Measurements from ENCODE around the gene PTGFRN. TPM values are rescaled to one million over a fixed set of nuclear protein-coding genes. Genes with fewer than 3 reads are reported as not detected.

The PTGFRN gene
- polyA plus RNA-seq, 1 donor (not counting 4 experiments of a cell fraction or from before 2014, with no cell fraction given), result 177 TPM

DNA sequence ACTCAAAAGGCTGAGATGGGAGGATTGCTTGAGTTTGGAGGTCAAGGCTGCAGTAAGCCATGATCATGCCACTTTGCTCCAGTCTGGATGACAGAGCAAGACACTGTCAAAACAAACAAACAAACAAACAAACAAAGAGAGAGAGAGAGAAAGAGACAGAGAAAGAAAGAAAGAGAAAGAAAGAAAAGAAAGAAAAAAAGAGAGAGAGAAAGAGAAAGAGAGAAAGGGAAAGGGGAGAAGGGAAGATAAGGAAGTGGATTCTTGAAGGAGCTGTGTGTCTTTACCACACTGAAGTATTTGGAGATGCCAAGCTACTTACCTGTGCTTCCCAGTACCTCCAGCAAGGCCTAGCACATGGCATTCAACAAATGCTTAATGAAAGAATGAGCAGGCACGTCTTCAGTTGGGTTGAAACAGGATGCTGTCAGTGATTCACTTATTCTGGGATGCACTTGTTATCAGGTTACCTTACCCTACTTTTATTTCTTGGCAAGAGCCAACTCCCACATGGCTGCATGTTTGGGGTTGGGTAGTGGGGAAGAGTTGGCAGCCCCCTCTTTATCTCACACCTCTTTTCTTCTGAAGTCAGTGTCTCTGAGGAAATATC, 120.7 kb downstream of the PTGFRN start:
- H3K4me2 ChIP-seq (ENCODE audit: control insufficient read depth, extremely low read depth, insufficient read depth, low read depth, low read length), result no peak overlapping the region
- no peaks in the 10 kb centered on the region for H3K9me1 ChIP-seq (ENCODE audit: control insufficient read depth, extremely low read depth, insufficient read depth, low read length)
- no peaks in the 10 kb centered on the region for H4K20me1 ChIP-seq (ENCODE audit: control insufficient read depth, extremely low read depth, insufficient read depth, low read length)
- no peaks in the 10 kb centered on the region for H3K4me1 ChIP-seq (ENCODE audit: control insufficient read depth, extremely low read depth, insufficient read depth, low read length)
- H3K4me3 ChIP-seq (ENCODE audit: control insufficient read depth in 2 of 3, extremely low read depth in 1 of 3, insufficient read depth in 2 of 3, low read depth in 1 of 3, low read length in 3 of 3), result no peak overlapping the region
- H3K9me3 ChIP-seq (ENCODE audit: control insufficient read depth, low read depth, low read length), result no peaks in the 10 kb centered on the region
- no peaks in the 10 kb centered on the region for H3K27me3 ChIP-seq (ENCODE audit: control insufficient read depth, extremely low read depth, insufficient read depth, low read length)
- H3K79me2 ChIP-seq (ENCODE audit: control insufficient read depth, insufficient read depth, low read length), result no peaks in the 10 kb centered on the region
- DNase-seq (ENCODE audit: low read depth, low spot score) (no peak), FAIRE-seq (no peak)
- no peak for TF ChIP-seq EZH2 (IDR thresholded peaks at IDR 0.05; ENCODE audit: low read length)
- TF ChIP-seq, protein P1, sequence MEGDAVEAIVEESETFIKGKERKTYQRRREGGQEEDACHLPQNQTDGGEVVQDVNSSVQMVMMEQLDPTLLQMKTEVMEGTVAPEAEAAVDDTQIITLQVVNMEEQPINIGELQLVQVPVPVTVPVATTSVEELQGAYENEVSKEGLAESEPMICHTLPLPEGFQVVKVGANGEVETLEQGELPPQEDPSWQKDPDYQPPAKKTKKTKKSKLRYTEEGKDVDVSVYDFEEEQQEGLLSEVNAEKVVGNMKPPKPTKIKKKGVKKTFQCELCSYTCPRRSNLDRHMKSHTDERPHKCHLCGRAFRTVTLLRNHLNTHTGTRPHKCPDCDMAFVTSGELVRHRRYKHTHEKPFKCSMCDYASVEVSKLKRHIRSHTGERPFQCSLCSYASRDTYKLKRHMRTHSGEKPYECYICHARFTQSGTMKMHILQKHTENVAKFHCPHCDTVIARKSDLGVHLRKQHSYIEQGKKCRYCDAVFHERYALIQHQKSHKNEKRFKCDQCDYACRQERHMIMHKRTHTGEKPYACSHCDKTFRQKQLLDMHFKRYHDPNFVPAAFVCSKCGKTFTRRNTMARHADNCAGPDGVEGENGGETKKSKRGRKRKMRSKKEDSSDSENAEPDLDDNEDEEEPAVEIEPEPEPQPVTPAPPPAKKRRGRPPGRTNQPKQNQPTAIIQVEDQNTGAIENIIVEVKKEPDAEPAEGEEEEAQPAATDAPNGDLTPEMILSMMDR (optimal IDR thresholded peaks at IDR 0.05 in 1 of 3, IDR thresholded peaks at IDR 0.05 in 1 of 3, conservative IDR thresholded peaks at IDR 0.05 in 1 of 3; ENCODE audit: extremely low read depth in 1 of 3, insufficient read depth in 2 of 3, low read length in 3 of 3), result no peak
- H3K9ac ChIP-seq (ENCODE audit: control insufficient read depth, extremely low read depth, insufficient read depth, low read length), result no peak overlapping the region
- H2AFZ ChIP-seq (ENCODE audit: control insufficient read depth, low read length), result no peak overlapping the region
- H3K27ac ChIP-seq (ENCODE audit: control insufficient read depth, insufficient read depth, low read length), result no peak overlapping the region
- dilution Hi-C loops (cut with MboI; ENCODE audit: extremely low pct_ligation_motif_present, low sequenced_read_pairs), result no loop called here
- peaks cover 3 to 5% of the 10 kb centered on the region in 2 experiments for H3K36me3 ChIP-seq (ENCODE audit: control insufficient read depth in 2 of 2, extremely low read depth in 1 of 2, insufficient read depth in 2 of 2, low read length in 2 of 2)

DNA sequence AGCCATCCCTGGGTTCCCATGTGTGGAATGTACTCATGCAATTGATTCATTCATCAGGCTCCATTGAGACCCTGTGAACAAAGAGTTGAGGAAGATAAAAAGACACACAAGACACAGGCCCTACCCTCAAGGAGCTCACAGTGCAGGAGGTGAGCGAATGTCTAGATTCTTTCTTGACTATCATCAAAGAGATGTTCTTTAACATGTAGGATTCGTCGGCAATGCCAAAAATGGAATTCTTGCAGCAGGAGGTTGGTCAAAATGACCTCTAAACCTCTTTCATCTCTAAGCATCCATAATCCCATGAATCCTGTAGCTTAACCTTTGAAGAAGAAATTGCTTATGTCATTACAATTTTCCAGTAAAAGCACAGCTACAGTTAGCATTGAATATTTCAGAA, 122.5 kb downstream of the PTGFRN start:
- DNase-seq (ENCODE audit: low read depth, low spot score), result no peak
- Histone ChIP-seq H3K9me1 (ENCODE audit: control insufficient read depth, extremely low read depth, insufficient read depth, low read length) (no peaks in the 10 kb centered on the region), H4K20me1 (ENCODE audit: control insufficient read depth, extremely low read depth, insufficient read depth, low read length) (no peaks in the 10 kb centered on the region), H3K36me3 (ENCODE audit: control insufficient read depth in 2 of 2, extremely low read depth in 1 of 2, insufficient read depth in 2 of 2, low read length in 2 of 2) (peaks cover 6 to 7% of the 10 kb centered on the region in 2 experiments), H3K4me3 (ENCODE audit: control insufficient read depth in 2 of 3, extremely low read depth in 1 of 3, insufficient read depth in 2 of 3, low read depth in 1 of 3, low read length in 3 of 3) (no peak overlapping the region), H3K27ac (ENCODE audit: control insufficient read depth, insufficient read depth, low read length) (no peak overlapping the region), H3K9ac (ENCODE audit: control insufficient read depth, extremely low read depth, insufficient read depth, low read length) (no peak overlapping the region), H3K4me1 (ENCODE audit: control insufficient read depth, extremely low read depth, insufficient read depth, low read length) (no peaks in the 10 kb centered on the region), H3K9me3 (ENCODE audit: control insufficient read depth, low read depth, low read length) (no peaks in the 10 kb centered on the region), H3K79me2 (ENCODE audit: control insufficient read depth, insufficient read depth, low read length) (no peaks in the 10 kb centered on the region), H2AFZ (ENCODE audit: control insufficient read depth, low read length) (no peak overlapping the region), H3K4me2 (ENCODE audit: control insufficient read depth, extremely low read depth, insufficient read depth, low read depth, low read length) (no peak overlapping the region), H3K27me3 (ENCODE audit: control insufficient read depth, extremely low read depth, insufficient read depth, low read length) (no peaks in the 10 kb centered on the region)
- dilution Hi-C loops (cut with MboI; ENCODE audit: extremely low pct_ligation_motif_present, low sequenced_read_pairs), result no loop called here
- TF ChIP-seq, protein P1 (optimal IDR thresholded peaks at IDR 0.05 in 1 of 3, IDR thresholded peaks at IDR 0.05 in 1 of 3, conservative IDR thresholded peaks at IDR 0.05 in 1 of 3; ENCODE audit: extremely low read depth in 1 of 3, insufficient read depth in 2 of 3, low read length in 3 of 3), result no peak
- no peak for TF ChIP-seq EZH2 (IDR thresholded peaks at IDR 0.05; ENCODE audit: low read length)
- no peak for FAIRE-seq

Measured in keratinocyte (primary cell).